ENCODE measurements around the gene MUC4.
"Not testable (repeated sequence)": the region's sequence is repeated elsewhere in the genome, so short reads cannot be mapped to it uniquely, and the experiment has no call there.

Gene MUC4

DNA sequence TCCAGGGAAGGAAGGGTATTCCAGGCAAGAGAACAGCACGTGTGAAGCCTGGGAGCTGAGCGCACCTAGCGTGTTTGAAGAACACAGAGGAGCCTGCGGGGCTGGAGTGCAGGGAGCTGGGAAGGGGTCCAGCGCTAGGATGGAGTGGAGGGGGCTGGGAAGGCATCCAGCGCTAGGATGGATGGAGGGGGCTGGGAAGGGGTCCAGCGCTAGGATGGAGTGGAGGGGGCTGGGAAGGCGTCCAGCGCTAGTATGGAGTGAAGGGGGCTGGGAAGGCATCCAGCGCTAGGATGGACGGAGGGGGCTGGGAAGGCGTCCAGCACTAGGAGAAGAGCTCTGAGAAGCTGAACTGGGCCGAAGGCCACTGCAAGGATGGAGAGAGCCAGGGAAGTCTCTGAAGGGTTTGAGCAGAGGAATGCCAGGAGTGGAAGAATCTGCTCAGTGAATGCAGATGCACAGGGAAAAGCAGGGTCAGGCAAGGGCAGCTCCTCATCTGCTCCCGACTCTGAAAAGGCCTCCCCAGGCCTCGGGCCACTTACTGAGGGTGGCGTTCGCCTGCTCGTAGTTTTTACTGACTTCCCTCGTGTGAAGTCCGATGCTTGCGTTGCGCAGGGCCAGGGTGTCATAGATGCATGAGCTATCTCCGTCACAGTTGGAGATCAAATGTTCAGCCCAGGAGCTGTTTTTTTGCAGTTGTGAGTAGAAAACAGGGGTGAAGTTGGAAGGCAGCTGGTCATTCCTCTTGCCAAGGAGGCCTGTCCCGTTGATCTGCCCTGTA, 51.2 kb downstream of the MUC4 start:
- no peak for DNase-seq

DNA sequence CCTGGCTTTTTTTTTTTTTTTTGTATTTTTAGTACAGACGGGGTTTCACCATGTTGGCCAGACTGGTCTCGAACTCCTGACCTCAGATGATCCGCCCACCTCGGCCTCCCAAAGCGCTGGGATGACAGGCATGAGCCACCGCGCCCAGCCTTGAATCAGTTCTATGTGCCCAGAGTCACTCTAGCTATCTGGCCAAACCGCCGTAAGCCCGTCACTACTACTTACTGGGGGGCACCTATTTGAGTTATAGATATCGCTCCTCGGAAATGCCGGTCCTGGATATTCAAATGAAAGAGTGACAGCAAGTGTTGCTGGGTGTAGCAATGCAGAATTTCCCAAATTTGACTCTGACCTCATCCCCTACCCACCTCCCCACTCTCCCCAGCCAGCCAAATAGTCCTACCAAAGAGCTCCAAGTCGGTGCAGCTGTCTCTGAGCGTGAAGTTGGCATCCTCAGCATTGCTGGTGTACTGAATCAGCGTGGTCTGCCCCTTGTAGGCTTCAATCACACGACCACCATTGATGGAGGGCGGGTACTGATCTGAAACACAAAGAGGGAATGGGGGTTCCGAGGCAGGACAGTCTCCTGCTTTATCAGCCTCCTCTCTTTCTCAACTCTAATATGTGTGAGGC, 52.9 kb downstream of the MUC4 start:
- DNase-seq: no peak

DNA sequence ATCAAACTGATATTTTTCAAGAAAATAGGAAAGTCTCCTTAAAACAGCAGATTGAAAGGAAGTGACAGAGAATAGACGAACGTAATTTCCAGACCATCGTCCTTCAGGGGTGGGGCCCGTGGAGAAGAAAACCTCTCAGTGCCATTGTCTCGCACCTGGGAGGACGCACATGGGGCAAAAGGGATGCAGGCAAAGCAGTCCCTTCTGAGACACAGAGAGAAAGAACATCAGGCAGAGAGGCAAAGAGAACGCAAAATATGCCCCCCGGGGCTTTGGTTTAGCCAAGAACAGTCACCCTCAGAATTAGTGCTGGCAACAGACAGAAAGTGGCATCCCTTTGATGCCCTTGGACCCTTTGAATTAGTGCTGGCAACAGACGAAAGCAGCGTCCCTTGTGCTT, 53.9 kb downstream of the MUC4 start:
- DNase-seq: no peak

DNA sequence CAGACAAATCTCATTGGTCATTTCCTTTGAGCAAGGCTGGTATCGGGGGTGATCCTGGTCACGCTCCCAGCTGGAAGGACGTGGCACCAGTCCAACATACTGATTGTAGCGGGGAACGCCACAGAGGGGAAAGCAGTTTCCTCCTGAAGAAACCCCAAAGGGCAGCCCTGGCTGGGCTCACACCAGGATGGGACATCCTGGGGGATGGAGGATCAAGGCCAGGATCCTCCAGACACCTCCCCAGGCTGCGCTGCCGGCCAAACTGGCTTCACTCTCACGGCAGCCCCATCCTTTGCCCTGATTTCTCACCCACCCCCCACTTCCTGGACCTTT, 54.3 kb downstream of the MUC4 start:
- no peak for DNase-seq

DNA sequence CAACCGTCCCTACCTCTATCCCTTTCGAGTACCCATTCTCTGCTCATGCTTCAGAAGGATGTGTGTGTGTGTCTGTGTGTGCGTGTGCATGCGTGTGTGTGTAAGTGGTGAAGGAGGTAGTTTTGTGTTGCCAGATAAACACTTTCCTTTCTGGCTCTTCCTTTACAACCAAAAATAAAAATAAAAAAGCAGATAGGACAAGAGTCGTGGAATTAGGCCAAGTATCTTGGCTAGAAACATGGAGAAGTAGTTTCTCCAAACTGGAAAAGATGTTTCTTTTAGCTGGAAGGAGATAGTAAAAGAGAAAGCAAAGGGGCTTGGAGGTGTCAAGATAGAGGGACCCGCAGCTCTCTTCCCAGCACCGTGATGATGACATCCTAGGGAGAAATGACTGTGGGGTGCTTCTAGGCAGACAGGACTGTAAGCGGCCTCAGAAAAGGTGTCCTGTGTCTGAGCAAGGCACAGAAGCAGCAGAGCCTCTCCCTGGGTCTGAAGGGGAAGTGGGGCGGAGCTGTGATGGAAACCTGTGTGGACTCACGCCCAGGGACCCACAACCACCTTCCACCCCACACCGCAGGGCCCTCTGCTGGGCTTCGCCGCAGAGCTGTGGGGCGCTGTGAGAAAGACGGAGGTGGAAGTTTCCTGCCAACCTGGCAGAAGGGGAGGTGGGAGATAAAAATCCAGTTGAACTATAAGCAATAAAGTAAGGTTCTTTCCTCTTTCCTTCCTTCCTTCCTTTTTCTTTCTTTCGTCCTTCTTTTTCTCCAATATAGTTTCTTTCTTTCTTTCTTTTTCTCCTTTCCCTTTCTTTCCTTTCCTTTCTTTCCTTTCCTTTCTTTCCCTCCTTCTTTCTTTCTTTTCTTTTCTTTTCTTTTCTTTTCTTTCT, 55.7 kb downstream of the MUC4 start:
- DNase-seq: no peak

DNA sequence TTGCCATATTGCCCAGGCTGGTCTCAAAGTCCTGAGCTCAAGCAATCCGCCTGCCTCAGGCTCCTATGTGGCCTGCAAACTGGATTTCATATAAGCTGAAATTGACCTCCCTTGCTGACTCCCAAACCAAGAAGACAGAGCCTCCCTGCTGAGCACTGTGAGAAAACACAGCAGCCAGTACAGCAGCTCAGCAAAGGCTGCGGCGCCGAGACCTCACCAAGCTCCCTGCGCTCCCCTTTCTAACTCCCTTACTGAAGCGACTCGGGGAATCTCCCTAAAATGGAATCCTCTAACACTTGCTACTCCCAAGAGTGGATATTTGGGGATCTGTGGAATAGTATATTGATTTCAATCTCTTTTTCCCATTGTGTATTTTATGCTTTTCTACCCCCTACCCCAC, 56.3 kb downstream of the MUC4 start:
- no peak for DNase-seq

DNA sequence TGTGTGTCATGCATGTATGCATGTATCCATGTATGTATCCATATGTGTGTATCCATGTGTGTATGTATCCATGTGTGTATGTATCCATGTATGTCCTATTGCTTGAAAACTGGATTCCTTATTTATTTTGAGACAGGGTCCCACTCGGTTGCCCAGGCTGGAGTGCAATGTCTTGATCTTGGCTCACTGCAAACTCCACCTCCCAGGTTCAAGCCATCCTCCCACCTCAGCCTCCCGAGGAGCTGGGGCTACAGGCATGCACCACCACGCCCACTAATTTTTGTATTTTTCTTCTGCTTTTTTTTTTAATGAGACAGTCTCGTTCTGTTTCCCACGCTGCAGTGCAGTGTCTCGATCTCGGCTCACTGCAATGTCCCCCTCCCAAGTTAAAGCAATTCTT, 56.8 kb downstream of the MUC4 start:
- DNase-seq: no peak

DNA sequence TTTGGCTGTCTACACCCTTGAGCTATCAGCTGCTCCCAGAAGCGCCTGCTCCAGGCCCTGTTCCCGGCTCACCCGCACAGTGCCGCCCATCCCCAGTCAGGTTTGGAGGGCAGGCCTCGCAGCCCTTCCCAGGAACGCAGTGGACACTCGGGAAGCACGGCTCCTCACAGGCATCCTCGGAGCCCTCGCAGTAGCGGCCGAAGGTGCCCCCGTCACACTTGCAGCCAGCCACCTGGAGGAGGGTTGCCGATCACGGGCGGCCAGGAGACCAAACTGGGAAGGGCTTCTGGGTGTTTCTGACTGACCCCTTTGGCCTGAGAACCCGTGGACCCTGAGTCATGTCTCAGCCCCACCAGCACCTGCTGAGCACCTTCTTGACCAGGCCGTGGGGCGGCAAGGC, 57.6 kb downstream of the MUC4 start:
- DNase-seq: no peak

DNA sequence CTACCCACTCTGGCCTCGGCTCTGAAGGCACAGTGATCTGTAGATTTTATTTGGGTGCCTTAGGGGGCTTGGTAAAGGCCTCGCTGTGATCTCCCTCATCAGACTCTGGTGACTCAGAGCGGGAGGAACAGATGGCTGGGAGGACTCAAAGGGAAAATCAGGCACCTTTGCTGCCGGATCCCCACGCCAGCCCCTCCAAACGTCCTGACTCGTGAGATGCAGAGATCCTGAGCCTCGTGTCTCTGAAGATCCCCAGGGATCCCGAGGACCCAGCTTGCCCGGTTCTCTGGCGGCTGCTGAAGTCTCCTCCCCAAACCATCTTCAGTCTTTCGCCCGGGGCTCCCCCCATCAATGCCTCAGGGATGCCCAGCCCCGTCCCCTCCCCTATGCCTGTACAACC, 58.1 kb downstream of the MUC4 start:
- no peak for DNase-seq

DNA sequence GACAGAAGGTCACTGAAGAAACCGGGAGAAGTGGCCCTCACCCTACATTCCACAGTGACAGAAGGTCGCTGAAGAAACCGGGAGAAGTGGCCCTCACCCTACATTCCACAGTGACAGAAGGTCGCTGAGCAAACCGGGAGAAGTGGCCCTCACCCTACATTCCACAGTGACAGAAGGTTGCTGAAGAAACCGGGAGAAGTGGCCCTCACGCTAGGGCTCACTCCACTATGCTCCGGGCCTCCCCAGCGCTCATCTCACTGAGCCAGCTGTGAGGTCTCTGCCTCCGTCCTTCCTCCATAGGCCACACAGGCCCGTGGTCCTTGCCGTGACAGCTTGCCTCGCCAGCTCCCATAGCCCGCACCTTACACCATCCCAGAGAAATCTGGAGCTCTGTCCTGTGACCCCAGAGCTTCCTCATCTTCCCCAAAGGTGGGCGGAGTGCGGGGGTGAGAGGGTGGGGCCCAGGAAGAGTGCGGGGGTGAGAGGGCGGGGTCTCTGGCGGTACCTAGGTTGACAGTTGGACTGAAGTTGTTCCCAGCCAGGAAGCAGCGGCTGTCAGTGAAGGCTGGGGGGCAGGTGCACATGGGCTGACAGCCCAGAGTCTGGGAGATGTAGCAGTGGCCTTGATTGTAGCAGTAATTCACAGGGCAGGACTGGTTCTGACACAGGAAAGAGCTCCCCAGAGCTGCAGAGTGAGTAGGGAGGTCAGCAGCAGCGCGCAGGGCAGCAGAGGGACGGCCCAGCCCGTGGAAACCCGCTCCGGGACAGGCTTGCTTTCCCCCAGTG, 59.0 kb downstream of the MUC4 start:
- no peak for DNase-seq

DNA sequence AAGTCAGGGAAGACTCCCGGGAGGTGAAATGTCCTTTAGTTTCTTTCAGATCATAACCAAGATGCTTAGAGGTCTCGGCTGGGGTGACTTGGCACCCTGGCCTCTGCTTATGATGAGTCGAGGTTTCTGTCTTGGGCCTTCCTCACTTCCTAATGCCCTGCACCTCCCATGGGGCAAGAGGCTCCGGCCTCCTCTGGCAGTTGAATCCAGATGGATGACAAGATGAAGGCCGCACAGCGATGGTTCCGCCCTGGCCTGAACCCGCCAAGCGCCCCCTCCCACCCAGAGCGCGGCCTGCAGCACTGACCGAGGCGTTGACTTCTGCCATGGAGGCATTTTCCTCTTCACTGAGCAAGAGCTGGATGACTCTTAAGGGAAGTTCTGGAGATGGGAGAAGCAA, 59.7 kb downstream of the MUC4 start:
- no peak for DNase-seq

DNA sequence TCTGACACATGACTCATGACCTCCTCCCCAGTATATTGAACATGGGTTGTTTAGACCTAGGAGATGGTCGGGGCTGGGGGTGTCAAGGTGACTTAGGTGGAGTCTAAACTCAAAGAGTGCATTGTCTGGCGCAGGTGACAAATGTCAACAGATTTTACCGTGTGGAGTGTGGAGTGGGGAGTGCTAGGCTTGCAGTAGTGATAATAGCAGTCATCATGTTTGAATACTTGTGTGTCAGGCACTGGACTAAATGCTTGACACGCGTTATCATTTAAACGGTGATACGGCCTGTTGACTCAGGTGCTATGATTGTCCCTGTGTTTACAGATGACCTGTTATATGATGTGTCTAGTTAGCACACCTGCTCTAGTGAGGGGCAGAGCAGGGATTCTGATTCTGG, 60.2 kb downstream of the MUC4 start:
- no peak for DNase-seq

DNA sequence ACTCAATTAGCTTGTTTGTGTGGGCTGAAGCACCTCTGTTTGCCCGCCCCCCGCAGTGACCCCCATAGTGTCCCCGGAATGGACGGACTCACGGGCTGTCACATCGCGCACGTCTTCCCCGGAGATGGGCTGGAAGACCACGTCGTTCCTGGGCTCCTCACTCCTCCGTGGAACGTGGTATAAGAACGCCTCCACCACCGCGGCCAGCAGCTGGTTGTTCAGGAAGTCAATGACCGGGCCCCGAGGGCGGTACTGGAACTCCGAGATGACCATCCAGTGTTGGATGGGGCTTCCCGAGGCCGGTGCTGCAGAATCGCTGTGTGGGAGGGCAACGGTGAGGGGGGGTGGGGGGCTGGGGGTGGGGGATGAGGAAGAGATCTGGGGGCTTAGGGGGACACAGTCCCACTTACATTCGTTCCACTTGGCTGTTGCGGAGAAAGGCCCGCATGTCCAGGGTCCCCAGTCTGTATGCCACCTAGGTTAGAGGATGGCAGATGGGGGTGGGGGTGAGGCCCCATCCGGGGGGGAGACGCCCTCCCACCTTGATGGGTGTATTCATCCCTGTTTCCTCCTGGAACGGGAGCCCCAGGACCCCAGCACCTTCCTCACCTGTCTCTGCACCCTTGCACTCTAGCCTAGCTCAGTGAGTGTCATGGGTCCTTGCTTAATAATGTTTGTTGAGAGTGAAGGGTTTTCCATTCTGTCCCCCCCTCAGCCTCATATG, 60.8 kb downstream of the MUC4 start:
- no peak for DNase-seq

DNA sequence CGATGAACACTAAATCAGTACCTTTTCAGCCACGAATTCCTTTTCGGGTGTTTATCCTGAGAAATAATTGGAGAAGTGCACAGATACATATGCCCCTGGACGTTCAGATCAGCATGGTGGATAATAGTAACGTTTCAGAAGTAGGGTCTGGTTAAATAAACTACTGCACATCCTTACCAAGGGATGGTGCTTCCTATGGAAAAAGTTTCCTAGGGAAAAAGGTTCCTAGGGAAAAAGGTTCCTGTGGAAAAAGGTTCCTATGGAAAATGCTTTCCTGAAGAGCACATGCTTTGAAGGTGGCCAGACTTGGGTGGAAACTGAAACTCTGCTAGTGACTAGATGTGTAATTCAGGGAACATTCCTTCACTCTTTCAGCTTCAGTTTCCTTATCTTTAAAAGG, 62.6 kb downstream of the MUC4 start:
- DNase-seq: not testable (repeated sequence)

DNA sequence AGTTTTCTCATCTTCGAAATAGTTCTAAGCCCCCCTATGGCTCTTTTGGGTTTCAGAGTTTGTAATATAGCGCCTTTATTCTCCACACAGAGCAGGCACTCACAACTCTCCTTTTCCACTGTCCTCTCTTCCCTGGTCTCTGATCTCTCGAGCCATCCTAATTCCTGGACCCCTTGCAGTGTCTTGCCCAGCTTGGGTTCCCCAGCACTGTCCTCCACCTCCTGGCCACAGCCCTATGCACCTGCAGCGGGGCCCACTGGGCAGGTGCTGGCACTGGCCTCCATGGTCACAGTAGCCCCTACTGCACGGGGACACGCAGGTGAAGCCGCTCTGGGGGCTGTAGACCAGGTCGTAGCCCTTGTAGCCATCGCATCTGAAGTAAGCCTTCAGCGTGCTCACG, 63.1 kb downstream of the MUC4 start:
- no peak for DNase-seq

DNA sequence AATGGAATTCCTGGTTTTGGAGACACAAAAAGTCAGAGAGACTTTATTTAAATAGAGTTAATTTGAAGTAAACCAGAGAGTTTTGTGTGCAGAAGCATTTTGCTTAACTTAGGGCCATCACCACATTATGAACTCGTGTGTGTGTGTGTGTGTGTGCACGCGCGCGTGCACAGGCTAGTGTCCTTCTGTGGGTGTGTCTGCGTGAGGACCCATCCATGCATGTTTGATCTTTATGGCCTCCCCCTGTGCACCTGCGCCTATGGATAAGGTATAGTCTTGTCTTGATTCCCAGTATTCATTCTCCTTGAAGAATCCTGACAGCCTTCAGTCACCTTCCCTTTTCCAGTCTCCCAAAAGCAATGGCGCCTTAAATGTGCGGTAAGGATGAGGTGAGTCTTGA, 65.0 kb downstream of the MUC4 start:
- no peak for DNase-seq

DNA sequence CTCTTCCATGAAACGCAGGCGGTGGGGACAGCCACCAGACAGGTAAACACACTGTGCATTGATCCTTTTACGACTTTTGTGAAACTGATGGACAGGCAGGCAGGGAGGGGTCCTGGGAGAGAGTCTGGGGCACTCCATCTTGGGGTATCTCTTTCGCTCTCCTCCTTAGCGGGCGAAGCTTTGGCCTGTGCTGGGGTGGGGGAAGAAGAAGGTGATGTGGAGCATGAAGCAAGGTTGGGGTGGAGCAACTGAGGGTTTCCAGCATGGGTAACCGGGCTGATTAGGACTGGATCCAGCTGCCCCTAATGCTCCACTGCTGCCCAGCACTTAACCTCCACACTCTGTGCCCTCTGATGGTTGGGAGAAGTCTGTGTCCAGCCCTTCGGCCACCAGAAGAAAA, 65.4 kb downstream of the MUC4 start:
- no peak for DNase-seq

DNA sequence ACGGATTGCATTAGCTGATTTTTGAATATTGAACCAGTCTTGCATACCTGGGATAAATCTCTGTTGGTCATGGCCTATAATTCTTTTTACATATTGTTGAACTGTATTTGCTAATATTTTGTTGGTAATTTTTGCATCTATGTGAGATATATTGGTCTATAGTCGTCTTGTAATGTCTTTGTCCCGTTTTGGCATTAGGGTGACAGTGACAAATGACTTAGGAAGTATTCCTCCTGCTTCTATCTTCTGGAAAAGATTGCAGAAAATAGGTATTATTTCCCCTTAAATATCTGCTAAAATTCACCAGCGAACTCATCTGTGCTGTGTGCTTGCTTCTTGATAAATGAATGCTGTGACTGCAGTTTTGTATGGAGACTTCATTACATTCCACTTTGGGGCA, 67.3 kb downstream of the MUC4 start:
- no peak for DNase-seq

DNA sequence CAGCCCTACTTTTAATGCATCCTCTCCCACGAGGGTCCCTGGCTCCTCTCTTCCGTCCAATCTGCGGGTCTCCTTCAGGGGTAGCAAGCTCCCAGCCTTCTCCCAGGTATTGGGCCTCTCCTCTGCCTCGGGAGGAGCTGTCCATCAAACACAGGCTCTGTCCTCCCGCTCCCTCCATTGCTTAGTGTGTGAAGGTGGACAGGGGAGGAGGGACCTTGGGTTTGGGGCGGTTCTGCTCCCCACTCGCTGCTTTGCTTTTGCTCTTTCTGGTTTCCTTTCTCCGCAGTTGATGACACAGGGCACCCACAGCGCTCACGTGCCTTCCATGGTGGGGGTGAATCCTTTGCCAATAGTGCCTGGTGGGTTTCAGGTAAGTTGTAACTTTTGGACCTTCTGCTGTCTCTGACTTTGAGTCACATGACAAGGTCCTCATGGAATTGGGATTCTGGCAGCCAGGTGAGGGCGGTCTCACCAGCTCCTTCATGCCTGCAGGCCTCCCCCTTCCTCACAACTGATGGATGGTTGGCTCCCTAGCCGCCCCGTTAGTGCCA, 72.1 kb downstream of the MUC4 start:
- DNase-seq: no peak

DNA sequence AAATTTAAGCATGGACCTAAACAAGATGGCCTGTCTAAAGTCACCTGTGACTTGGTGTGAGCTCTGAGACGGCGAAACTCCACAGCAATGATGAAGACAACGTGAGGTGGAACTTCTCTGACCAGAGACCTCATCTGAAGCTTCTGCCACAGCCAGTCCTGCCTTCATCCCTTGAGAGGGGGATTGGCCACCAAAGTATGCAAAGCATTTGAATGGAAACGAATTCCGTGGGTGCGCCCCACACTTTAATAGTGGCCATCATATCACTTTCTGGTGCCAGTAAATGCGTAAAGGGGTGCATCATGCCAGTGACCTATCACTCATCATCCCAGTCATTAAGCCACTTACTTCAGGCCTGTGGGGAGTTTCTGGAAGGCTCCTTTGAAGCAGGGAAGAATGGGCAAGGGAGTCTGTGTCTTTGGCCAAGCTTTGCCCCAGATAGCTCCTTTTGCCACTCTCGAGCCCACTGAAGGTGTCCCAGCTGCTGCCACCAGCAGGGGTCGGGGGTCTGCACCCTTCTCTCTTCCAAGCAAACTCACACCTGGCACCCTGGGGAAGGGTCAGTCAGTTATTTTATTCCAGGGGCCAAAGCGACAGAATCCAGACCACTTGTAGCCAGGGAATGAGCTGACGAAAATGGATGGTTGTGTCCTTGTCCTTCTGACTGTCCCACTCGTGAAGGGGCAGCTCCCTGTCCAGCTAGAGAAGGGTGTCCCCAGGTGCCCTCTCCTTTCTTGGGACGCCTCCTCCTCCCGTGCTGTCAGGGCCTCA, 73.3 kb downstream of the MUC4 start:
- DNase-seq: no peak

DNA sequence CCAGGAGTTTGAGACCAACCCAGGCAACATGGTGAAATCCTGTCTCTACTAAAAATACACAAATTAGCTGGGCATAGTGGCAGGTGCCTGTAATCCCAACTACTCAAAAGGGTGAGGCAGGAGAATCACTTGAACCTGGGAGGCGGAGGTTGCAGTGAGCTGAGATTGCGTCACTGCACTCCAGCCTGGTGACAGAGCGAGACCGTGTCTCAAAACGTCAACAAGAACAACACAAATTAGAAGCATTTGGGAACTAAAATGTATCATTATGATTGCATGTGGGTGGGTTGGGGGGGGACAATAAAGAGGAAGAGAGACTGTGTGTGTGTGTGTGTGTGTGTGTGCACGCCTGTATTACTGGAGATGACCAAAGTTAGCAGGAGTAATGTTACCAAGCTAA, 73.9 kb downstream of the MUC4 start:
- not testable (repeated sequence) for DNase-seq
